ENCODE results near the gene NUP205. TPM values are rescaled to one million over a fixed set of nuclear protein-coding genes. Genes with fewer than 3 reads are reported as not detected.

The NUP205 gene
- total RNA-seq, 2 donors from 2014 or later: 45.4 to 47.4 TPM

DNA sequence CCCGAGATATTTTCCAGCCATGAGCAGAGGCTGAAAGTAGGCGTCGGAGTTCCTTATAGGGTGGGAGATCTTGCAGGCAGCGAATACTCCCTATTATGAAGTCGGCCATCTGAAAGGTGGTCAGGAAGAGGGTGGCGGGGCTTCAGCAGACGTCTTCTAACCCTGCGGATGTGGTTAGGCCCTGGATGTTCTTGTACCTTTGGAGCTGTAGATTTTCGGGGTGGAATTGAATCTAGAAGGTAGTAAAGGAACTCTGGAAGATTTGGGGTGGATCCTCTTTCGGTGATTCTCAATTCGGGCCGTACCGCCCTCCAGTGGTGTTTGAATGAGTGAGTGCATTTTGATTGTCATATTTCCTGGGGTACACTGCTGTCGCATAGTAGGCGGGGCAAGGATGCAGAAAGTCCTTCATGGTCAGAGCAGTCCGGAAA is 635 bp downstream of the NUP205 start:
- H3K4me1 Mint-ChIP-seq: peaks cover 25% of the 10 kb centered on the region
- ATAC-seq (peak; percentile 67), DNase-seq (peak; percentile 38 to 58 (median 49))
- peaks cover 17% of the 10 kb centered on the region for H3K27me3 Mint-ChIP-seq
- no peak overlapping the region for H3K27ac Mint-ChIP-seq
- no peaks in the 10 kb centered on the region for H3K9me3 ChIP-seq (ENCODE audit: control insufficient read depth, low read length, poor library complexity, severe bottlenecking)
- H3K36me3 Mint-ChIP-seq (ENCODE audit: low read depth): peaks cover 11% of the 10 kb centered on the region
- H3K4me3 Mint-ChIP-seq: no peak overlapping the region

GRCh38 chr7:135558881-135559280 is 1.2 kb downstream of the NUP205 start:
- Mint-ChIP-seq H3K4me3 (no peak overlapping the region), H3K36me3 (ENCODE audit: low read depth) (peaks cover 9% of the 10 kb centered on the region), H3K27ac (no peak overlapping the region), H3K27me3 (peaks cover 12% of the 10 kb centered on the region), H3K4me1 (peaks cover 23% of the 10 kb centered on the region)
- ATAC-seq (no peak), DNase-seq (no peak)
- no peaks in the 10 kb centered on the region for H3K9me3 ChIP-seq (ENCODE audit: control insufficient read depth, low read length, poor library complexity, severe bottlenecking)

- peaks cover 5% of the 10 kb centered on the region for H3K27me3 Mint-ChIP-seq
- H3K4me3 Mint-ChIP-seq: no peak overlapping the region
- H3K27ac Mint-ChIP-seq: peak overlapping the region; percentile 88
These were observed 2.9 kb downstream of the NUP205 start for GRCh38 chr7:135560631-135561030.

DNA sequence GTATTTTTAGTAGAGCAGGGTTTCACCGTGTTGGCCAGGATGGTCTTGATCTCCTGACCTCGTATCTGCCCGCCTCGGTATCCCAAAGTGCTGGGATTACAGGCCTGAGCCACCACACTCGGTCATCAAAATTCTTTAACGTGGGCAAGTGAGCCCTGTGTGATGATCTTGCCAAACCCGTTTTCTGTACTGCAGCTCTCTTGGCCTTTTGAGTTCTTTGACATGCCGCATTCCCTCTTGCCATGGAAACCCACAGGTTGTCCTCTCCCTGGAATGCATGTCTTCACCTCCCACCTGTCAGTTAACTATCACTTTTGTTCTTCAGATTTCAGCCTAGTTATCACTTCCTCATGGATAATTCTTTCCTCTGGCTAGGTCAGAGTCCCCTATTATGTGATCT is 5.0 kb downstream of the NUP205 start:
- Mint-ChIP-seq H3K4me1 (peaks cover 22% of the 10 kb centered on the region), H3K4me3 (no peak overlapping the region), H3K36me3 (ENCODE audit: low read depth) (peaks cover 4% of the 10 kb centered on the region), H3K27me3 (no peaks in the 10 kb centered on the region), H3K27ac (peak overlapping the region; percentile 88)
- no peak for ATAC-seq
- no peak for DNase-seq
- no peaks in the 10 kb centered on the region for H3K9me3 ChIP-seq (ENCODE audit: control insufficient read depth, low read length, poor library complexity, severe bottlenecking)

More at GRCh38 chr7:135560631-135561030, 2.9 kb downstream of the NUP205 start:
- DNase-seq: no peak
- peaks cover 18% of the 10 kb centered on the region for H3K4me1 Mint-ChIP-seq
- ATAC-seq: no peak
- H3K36me3 Mint-ChIP-seq (ENCODE audit: low read depth): peaks cover 4% of the 10 kb centered on the region
- no peaks in the 10 kb centered on the region for H3K9me3 ChIP-seq (ENCODE audit: control insufficient read depth, low read length, poor library complexity, severe bottlenecking)

DNA sequence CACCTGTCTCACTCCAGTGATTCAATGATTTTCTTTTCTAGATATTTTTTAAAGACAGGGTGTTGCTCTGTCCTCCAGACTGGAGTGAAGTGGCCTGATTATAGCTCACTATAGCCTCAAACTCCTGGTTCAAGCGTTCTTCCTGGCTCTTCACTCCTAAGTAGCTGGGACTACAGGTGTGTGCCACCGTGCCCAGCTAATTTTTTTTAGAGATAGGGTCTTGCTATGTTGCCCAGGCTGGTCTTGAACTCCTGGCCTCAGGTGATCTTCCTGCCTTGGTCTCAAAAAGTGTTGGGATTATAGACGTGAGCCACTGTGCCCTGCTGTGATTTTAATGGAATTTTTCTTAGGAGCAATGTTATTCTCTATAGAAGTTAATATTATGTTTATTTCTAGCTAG is 14.1 kb downstream of the NUP205 start:
- no peak overlapping the region for H3K27ac Mint-ChIP-seq
- no peaks in the 10 kb centered on the region for H3K9me3 ChIP-seq (ENCODE audit: control insufficient read depth, low read length, poor library complexity, severe bottlenecking)
- H3K4me3 Mint-ChIP-seq: no peak overlapping the region
- no peak for DNase-seq
- ATAC-seq: no peak
- H3K36me3 Mint-ChIP-seq (ENCODE audit: low read depth): peaks cover 10% of the 10 kb centered on the region
- H3K4me1 Mint-ChIP-seq: peaks cover 14% of the 10 kb centered on the region
- no peaks in the 10 kb centered on the region for H3K27me3 Mint-ChIP-seq

DNA sequence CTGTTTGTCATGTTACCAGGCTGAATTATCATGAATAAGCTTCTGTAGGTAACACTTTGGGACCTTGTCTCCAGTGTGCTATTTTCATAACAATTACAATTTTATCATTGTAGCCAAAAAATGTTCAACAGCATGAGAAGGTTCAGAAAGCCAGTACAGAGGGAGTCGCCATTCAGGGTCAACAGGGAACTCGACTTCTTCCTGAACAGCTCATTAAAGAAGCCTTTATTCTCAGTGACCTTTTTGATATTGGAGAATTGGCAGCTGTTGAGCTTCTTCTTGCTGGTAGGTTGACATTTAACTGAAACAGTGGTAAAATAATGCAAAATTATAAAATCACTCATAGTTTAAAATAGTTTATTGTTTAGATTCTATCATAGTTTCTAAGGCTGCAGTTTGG is 15.8 kb downstream of the NUP205 start:
- no peaks in the 10 kb centered on the region for H3K27me3 Mint-ChIP-seq
- H3K4me3 Mint-ChIP-seq: no peak overlapping the region
- no peak for ATAC-seq
- H3K27ac Mint-ChIP-seq: no peak overlapping the region
- H3K9me3 ChIP-seq (ENCODE audit: control insufficient read depth, low read length, poor library complexity, severe bottlenecking): no peaks in the 10 kb centered on the region
- no peak for DNase-seq
- H3K36me3 Mint-ChIP-seq (ENCODE audit: low read depth): peaks cover 10% of the 10 kb centered on the region
- H3K4me1 Mint-ChIP-seq: peaks cover 14% of the 10 kb centered on the region

GRCh38 chr7:135575296-135575695 is 17.6 kb downstream of the NUP205 start:
- peak overlapping the region; percentile 3 for H3K27ac Mint-ChIP-seq

GRCh38 chr7:135578569-135578968 is 20.9 kb downstream of the NUP205 start:
- Mint-ChIP-seq H3K27me3 (no peaks in the 10 kb centered on the region), H3K27ac (no peak overlapping the region), H3K4me1 (peaks cover 8% of the 10 kb centered on the region), H3K4me3 (no peak overlapping the region), H3K36me3 (ENCODE audit: low read depth) (peaks cover 10% of the 10 kb centered on the region)
- H3K9me3 ChIP-seq (ENCODE audit: control insufficient read depth, low read length, poor library complexity, severe bottlenecking): no peaks in the 10 kb centered on the region
- DNase-seq: no peak
- ATAC-seq: no peak

More at GRCh38 chr7:135575296-135575695, 17.6 kb downstream of the NUP205 start:
- no peak for ATAC-seq
- H3K4me1 Mint-ChIP-seq: peaks cover 8% of the 10 kb centered on the region
- H3K36me3 Mint-ChIP-seq (ENCODE audit: low read depth): peaks cover 10% of the 10 kb centered on the region
- H3K9me3 ChIP-seq (ENCODE audit: control insufficient read depth, low read length, poor library complexity, severe bottlenecking): no peaks in the 10 kb centered on the region
- H3K27me3 Mint-ChIP-seq: no peaks in the 10 kb centered on the region
- DNase-seq: no peak
- peak overlapping the region; percentile 15 for H3K4me3 Mint-ChIP-seq

GRCh38 chr7:135584362-135585353 is 26.9 kb downstream of the NUP205 start:
- Mint-ChIP-seq H3K27me3 (no peaks in the 10 kb centered on the region), H3K4me3 (no peak overlapping the region), H3K4me1 (peaks cover 2% of the 10 kb centered on the region), H3K36me3 (ENCODE audit: low read depth) (peaks cover 2% of the 10 kb centered on the region), H3K27ac (no peak overlapping the region)
- no peak for DNase-seq
- no peak for ATAC-seq
- H3K9me3 ChIP-seq (ENCODE audit: control insufficient read depth, low read length, poor library complexity, severe bottlenecking): no peaks in the 10 kb centered on the region

DNA sequence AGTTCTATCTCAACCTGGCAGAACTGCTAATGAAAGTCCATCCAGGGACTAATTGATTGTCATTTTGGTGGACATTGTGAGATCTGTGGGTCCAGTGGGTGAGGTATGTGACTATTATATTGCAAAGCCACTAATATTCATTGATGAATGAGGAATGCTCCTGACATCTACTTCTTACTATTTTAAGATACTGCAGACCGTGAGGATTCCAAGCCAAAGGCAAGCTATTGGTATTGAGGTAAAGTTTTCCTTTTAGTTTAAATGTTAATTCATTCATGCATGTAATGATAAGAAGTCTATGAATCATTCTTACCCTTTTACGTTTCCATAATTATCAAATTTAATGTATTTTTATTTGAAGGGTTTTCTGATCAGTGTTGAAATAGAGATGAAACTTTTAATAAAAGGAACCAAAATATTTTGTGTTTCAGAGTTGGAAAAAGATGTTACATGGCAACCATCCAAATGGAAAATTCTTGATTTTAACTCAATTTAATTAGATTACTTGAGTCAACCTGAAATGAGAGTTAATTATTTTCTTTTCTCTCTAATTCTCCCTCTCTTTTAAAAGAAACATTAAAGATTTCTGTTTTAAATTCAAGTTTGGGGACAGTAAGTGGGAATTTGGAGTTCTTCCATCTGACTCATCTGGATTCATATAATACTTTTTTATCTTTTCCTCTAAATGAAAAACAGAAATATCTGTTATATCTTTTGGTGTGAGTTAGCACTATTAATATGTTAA is 39.6 kb downstream of the NUP205 start:
- DNase-seq (no peak), ATAC-seq (no peak)
- H3K9me3 ChIP-seq (ENCODE audit: control insufficient read depth, low read length, poor library complexity, severe bottlenecking): no peaks in the 10 kb centered on the region
- Mint-ChIP-seq H3K27ac (no peak overlapping the region), H3K4me1 (peaks cover 2% of the 10 kb centered on the region), H3K27me3 (no peaks in the 10 kb centered on the region), H3K4me3 (no peak overlapping the region), H3K36me3 (ENCODE audit: low read depth) (peaks cover 2% of the 10 kb centered on the region)

- H3K27ac Mint-ChIP-seq: no peak overlapping the region
- no peak overlapping the region for H3K4me3 Mint-ChIP-seq
- no peak for DNase-seq
- peaks cover 2% of the 10 kb centered on the region for H3K4me1 Mint-ChIP-seq
- H3K27me3 Mint-ChIP-seq: no peaks in the 10 kb centered on the region
- H3K36me3 Mint-ChIP-seq (ENCODE audit: low read depth): peaks cover 2% of the 10 kb centered on the region
- no peaks in the 10 kb centered on the region for H3K9me3 ChIP-seq (ENCODE audit: control insufficient read depth, low read length, poor library complexity, severe bottlenecking)
- ATAC-seq: no peak
These were observed 40.2 kb downstream of the NUP205 start for GRCh38 chr7:135597926-135598305.

GRCh38 chr7:135599471-135599870 is 41.8 kb downstream of the NUP205 start:
- H3K27ac Mint-ChIP-seq: peak overlapping the region; percentile 6
- H3K9me3 ChIP-seq (ENCODE audit: control insufficient read depth, low read length, poor library complexity, severe bottlenecking): no peaks in the 10 kb centered on the region
- H3K27me3 Mint-ChIP-seq: no peaks in the 10 kb centered on the region
- H3K4me3 Mint-ChIP-seq: no peak overlapping the region
- H3K4me1 Mint-ChIP-seq: peaks cover 2% of the 10 kb centered on the region
- no peak for DNase-seq
- H3K36me3 Mint-ChIP-seq (ENCODE audit: low read depth): no peaks in the 10 kb centered on the region
- ATAC-seq: no peak

DNA sequence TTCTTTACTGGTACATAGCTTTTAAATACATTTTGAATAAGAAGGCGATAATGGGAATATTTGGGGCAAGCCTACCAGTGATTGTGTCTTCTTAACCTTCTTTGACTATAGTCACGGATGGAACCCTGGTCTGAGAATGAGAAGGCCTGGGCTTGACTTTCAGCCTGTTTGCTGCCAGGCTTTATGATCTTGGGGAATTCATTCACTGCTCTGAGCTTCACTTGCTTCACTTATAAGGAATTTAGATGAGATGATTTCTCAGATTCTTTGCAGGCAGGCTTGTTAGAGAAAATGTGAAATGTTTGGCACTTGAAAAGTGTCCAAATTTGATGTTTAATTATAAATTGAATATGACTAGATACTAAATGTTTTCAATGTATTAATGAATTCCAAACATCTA is 42.5 kb downstream of the NUP205 start:
- H3K9me3 ChIP-seq (ENCODE audit: control insufficient read depth, low read length, poor library complexity, severe bottlenecking): no peaks in the 10 kb centered on the region
- DNase-seq: no peak
- Mint-ChIP-seq H3K4me3 (no peak overlapping the region), H3K36me3 (ENCODE audit: low read depth) (peaks cover 3% of the 10 kb centered on the region), H3K4me1 (peaks cover 2% of the 10 kb centered on the region), H3K27ac (peak overlapping the region; percentile 32), H3K27me3 (no peaks in the 10 kb centered on the region)
- no peak for ATAC-seq
